GM19452 (cell line): ENCODE results near the gene PLPPR5.

Experiments used
- ATAC-seq: cut with Tn5 transposase; IDR thresholded peaks from one replicate; pipeline ENCODE4 v1.9.1; 2021; ENCODE audit not compliant: unreplicated experiment

The PLPPR5 gene

GRCh38 chr1:98969798-98970490 is 34.7 kb downstream of the PLPPR5 start:
- ATAC-seq = no peak

GRCh38 chr1:98967122-98967521 is 37.5 kb downstream of the PLPPR5 start:
- no peak for ATAC-seq

GRCh38 chr1:98965394-98965793 is 39.3 kb downstream of the PLPPR5 start:
- no peak for ATAC-seq

- no peak for ATAC-seq
Observed at GRCh38 chr1:98964198-98964597, 40.5 kb downstream of the PLPPR5 start.

- no peak for ATAC-seq
Observed at GRCh38 chr1:98963064-98963758, 41.5 kb downstream of the PLPPR5 start.

GRCh38 chr1:98962156-98962555 is 42.5 kb downstream of the PLPPR5 start:
- ATAC-seq = no peak

- ATAC-seq = no peak
Observed at GRCh38 chr1:98949621-98950020, 55.0 kb downstream of the PLPPR5 start.

GRCh38 chr1:98949166-98949565 is 55.5 kb downstream of the PLPPR5 start:
- no peak for ATAC-seq

GRCh38 chr1:98947071-98947470 is 57.6 kb downstream of the PLPPR5 start:
- ATAC-seq = no peak

- ATAC-seq = no peak
Observed at GRCh38 chr1:98940722-98941079, 64.0 kb downstream of the PLPPR5 start.

- ATAC-seq = no peak
Observed at GRCh38 chr1:98940069-98940721, 64.5 kb downstream of the PLPPR5 start.

- no peak for ATAC-seq
Observed at GRCh38 chr1:98939471-98939870, 65.2 kb downstream of the PLPPR5 start.

- no peak for ATAC-seq
Observed at GRCh38 chr1:98937347-98937746, 67.3 kb downstream of the PLPPR5 start.

GRCh38 chr1:98932184-98932583 is 72.5 kb downstream of the PLPPR5 start:
- no peak for ATAC-seq

- no peak for ATAC-seq
Observed at GRCh38 chr1:98931128-98931835, 73.4 kb downstream of the PLPPR5 start.

- no peak for ATAC-seq
Observed at GRCh38 chr1:98929437-98929836, 75.2 kb downstream of the PLPPR5 start.

GRCh38 chr1:98926597-98926996 is 78.1 kb downstream of the PLPPR5 start:
- no peak for ATAC-seq

GRCh38 chr1:98924977-98925376 is 79.7 kb downstream of the PLPPR5 start:
- ATAC-seq = no peak

- no peak for ATAC-seq
Observed at GRCh38 chr1:98923667-98924066, 81.0 kb downstream of the PLPPR5 start.

- ATAC-seq = no peak
Observed at GRCh38 chr1:98921817-98922216, 82.8 kb downstream of the PLPPR5 start.

- no peak for ATAC-seq
Observed at GRCh38 chr1:98920441-98921110, 84.1 kb downstream of the PLPPR5 start.
